Measurements from ENCODE around the gene PRUNE2.

GRCh38 chr9:76921165-76921564 is 15.3 kb upstream of the PRUNE2 start:
- no peak for TF ChIP-seq CTCF (IDR thresholded peaks at IDR 0.05)
- no peak for TF ChIP-seq POLR2A (IDR thresholded peaks at IDR 0.05)
